ENCODE data around the gene EEF1AKMT3. TPM values are rescaled to one million over a fixed set of nuclear protein-coding genes. Genes with fewer than 3 reads are reported as not detected.

The EEF1AKMT3 gene
- total and polyA plus RNA-seq, 2 of the 4 experiments (the other 2 are of a cell fraction) = 3.2 to 8.1 TPM

DNA sequence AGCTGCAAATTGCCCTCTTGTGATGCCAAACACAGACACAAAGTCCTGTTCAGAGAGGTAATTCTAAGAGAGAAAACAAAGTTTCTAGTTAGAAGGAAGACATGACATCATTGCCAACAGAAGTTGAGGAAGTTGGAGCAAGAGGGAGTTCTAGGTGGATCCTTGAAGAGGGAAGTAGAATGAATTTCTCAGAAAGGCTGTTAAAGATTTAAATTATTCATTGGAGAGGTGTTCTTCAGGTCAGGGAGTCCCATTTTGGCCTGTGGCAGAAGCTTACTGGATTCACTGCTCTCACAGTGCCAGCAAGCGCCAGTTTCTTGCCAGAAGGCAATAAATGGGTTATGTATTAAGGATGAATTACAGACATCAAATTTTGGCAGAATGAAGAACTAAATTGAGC, 25.5 kb downstream of the EEF1AKMT3 start:
- Histone ChIP-seq H4K91ac (ENCODE audit: insufficient read depth, low read depth, low read length) (no peak overlapping the region), H4K8ac (ENCODE audit: low read depth in 2 of 2, low read length in 2 of 2) (no peak overlapping the region), H3K4me1 (ENCODE audit: control insufficient read depth, insufficient read depth, low read length) (peaks cover 2% of the 10 kb centered on the region; the same call in 1 of the 2 replicates), H3K9ac (ENCODE audit: low read depth, low read length) (no peak overlapping the region), H2BK120ac (ENCODE audit: low read depth, low read length) (no peak overlapping the region), H3K27ac (ENCODE audit: insufficient read depth, low read length) (no peak overlapping the region), H3K79me1 (ENCODE audit: low read depth in 1 of 2, low read length in 2 of 2) (peaks cover 21 to 23% of the 10 kb centered on the region in 2 experiments), H2AFZ (replicated peaks; ENCODE audit: low read length, poor library complexity) (no peak overlapping the region), H3K4ac (ENCODE audit: low read depth, low read length) (no peak overlapping the region), H3K9me1 (ENCODE audit: insufficient read depth, low read length) (no peaks in the 10 kb centered on the region), H3K14ac (replicated peaks; ENCODE audit: low read depth, low read length) (no peak overlapping the region), H4K20me1 (ENCODE audit: insufficient read depth, low read length) (peaks cover 3% of the 10 kb centered on the region; the same call in 1 of the 2 replicates), H3K56ac (ENCODE audit: extremely low read depth, insufficient read depth, low read length) (no peak overlapping the region), H2BK20ac (ENCODE audit: low read depth, low read length) (no peak overlapping the region), H2BK5ac (ENCODE audit: low read depth, low read length, poor library complexity, severe bottlenecking) (no peak overlapping the region), H3K36me3 (ENCODE audit: control insufficient read depth, insufficient read depth, low read length) (peaks cover 44% of the 10 kb centered on the region), H2AK9ac (replicated peaks; ENCODE audit: low read depth, low read length, poor library complexity) (no peak overlapping the region), H3K18ac (ENCODE audit: low read depth, low read length) (no peak overlapping the region), H3K4me3 (ENCODE audit: insufficient read depth, low read depth, low read length) (no peak overlapping the region), H3K23ac (ENCODE audit: low read depth, low read length) (no peak overlapping the region), H3K9me3 (ENCODE audit: control insufficient read depth, insufficient read depth, low read length) (no peaks in the 10 kb centered on the region), H3K27me3 (ENCODE audit: control insufficient read depth, insufficient read depth, low read length) (no peaks in the 10 kb centered on the region), H4K5ac (ENCODE audit: low read depth, low read length) (no peak overlapping the region), H2BK15ac (ENCODE audit: low read depth, low read length) (no peak overlapping the region), H2AK5ac (ENCODE audit: low read depth, low read length) (no peak overlapping the region), H3K4me2 (ENCODE audit: low read depth, low read length) (no peak overlapping the region)
- DNase-seq (no peak), ATAC-seq (ENCODE audit: low read depth) (no peak)
- dilution Hi-C loops (cut with HindIII; ENCODE audit: low sequenced_read_pairs, unreplicated experiment) = no loop called here
- ChIA-PET POLR2A (ENCODE audit: unreplicated experiment) (no interaction called here), CTCF (interaction anchor here (1.3 kb wide), 1 partner anchor 15 kb away, joined by 3 read pairs; no protein-coding TSS in a partner anchor)
- in situ Hi-C loops (cut with MboI; ENCODE audit: low sequenced_read_pairs) = no loop called here
- TF ChIP-seq SMC3 (IDR thresholded peaks at IDR 0.05; ENCODE audit: low read depth, low read length) (no peak), FOS (IDR thresholded peaks at IDR 0.05; ENCODE audit: low read depth, low read length) (no peak), NFE2L2 (IDR thresholded peaks at IDR 0.05; ENCODE audit: low read depth, low read length) (no peak), RCOR1 (IDR thresholded peaks at IDR 0.05; ENCODE audit: insufficient replicate concordance, low read length) (no peak), MXI1 (IDR thresholded peaks at IDR 0.05; ENCODE audit: borderline replicate concordance, low read depth, low read length) (no peak), POLR2A (IDR thresholded peaks at IDR 0.05; ENCODE audit: low read depth, low read length) (no peak), RAD21 (IDR thresholded peaks at IDR 0.05; ENCODE audit: low read length) (no peak), BHLHE40 (IDR thresholded peaks at IDR 0.05; ENCODE audit: low read depth, low read length) (no peak), CEBPB (IDR thresholded peaks at IDR 0.05; ENCODE audit: low read depth, low read length) (no peak), CHD1 (IDR thresholded peaks at IDR 0.05; ENCODE audit: low read depth, low read length) (no peak), RFX5 (IDR thresholded peaks at IDR 0.05; ENCODE audit: low read depth, low read length) (no peak), MAFK (IDR thresholded peaks at IDR 0.05; ENCODE audit: low read depth, low read length) (no peak), MAZ (IDR thresholded peaks at IDR 0.05; ENCODE audit: borderline replicate concordance, low read depth, low read length) (no peak)
- TF ChIP-seq, protein P1, sequence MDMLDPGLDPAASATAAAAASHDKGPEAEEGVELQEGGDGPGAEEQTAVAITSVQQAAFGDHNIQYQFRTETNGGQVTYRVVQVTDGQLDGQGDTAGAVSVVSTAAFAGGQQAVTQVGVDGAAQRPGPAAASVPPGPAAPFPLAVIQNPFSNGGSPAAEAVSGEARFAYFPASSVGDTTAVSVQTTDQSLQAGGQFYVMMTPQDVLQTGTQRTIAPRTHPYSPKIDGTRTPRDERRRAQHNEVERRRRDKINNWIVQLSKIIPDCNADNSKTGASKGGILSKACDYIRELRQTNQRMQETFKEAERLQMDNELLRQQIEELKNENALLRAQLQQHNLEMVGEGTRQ (IDR thresholded peaks at IDR 0.05; ENCODE audit: low read depth, low read length) = no peak
- TF ChIP-seq, protein P2, sequence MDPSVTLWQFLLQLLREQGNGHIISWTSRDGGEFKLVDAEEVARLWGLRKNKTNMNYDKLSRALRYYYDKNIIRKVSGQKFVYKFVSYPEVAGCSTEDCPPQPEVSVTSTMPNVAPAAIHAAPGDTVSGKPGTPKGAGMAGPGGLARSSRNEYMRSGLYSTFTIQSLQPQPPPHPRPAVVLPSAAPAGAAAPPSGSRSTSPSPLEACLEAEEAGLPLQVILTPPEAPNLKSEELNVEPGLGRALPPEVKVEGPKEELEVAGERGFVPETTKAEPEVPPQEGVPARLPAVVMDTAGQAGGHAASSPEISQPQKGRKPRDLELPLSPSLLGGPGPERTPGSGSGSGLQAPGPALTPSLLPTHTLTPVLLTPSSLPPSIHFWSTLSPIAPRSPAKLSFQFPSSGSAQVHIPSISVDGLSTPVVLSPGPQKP (IDR thresholded peaks at IDR 0.05; ENCODE audit: borderline replicate concordance, low read depth, low read length) = no peak
- TF ChIP-seq, protein P3, sequence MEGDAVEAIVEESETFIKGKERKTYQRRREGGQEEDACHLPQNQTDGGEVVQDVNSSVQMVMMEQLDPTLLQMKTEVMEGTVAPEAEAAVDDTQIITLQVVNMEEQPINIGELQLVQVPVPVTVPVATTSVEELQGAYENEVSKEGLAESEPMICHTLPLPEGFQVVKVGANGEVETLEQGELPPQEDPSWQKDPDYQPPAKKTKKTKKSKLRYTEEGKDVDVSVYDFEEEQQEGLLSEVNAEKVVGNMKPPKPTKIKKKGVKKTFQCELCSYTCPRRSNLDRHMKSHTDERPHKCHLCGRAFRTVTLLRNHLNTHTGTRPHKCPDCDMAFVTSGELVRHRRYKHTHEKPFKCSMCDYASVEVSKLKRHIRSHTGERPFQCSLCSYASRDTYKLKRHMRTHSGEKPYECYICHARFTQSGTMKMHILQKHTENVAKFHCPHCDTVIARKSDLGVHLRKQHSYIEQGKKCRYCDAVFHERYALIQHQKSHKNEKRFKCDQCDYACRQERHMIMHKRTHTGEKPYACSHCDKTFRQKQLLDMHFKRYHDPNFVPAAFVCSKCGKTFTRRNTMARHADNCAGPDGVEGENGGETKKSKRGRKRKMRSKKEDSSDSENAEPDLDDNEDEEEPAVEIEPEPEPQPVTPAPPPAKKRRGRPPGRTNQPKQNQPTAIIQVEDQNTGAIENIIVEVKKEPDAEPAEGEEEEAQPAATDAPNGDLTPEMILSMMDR (conservative IDR thresholded peaks at IDR 0.05; ENCODE audit: low read depth, low read length) = no peak
- intact Hi-C loops (cut with micrococcal nuclease) = no loop called here
- no CpG with 5 or more reads among the region's 1 CpG for WGBS, 2 experiments (ENCODE audit: extremely low coverage in 2 of 2, insufficient read length in 1 of 2)
- no TSS peak for BruUV-seq (replicated peaks)
